WTC11 (cell line): ENCODE data around the gene SETDB1.

ENCODE experiments used
- CBFB ChIP-seq: sonication (generic); formaldehyde crosslinking; IDR thresholded peaks from 2 replicates; pipeline ENCODE4 v1.8.1; 2022; ENCODE audit warnings: mild to moderate bottlenecking, low read depth, missing genetic modification reagents
- CTCF ChIP-seq: fragments of 200-600 bp; IDR thresholded peaks from 2 replicates; pipeline ENCODE4 v1.8.0; 2022; ENCODE audit warnings: antibody characterized with exemption
- FOXP4 ChIP-seq: sonication (generic); formaldehyde crosslinking; IDR thresholded peaks from 2 replicates; pipeline ENCODE4 v1.8.0; 2022; ENCODE audit warnings: mild to moderate bottlenecking, missing genetic modification reagents
- HMGXB4 ChIP-seq: sonication (generic); formaldehyde crosslinking; IDR thresholded peaks from 2 replicates; pipeline ENCODE4 v1.8.1; 2023; ENCODE audit warnings: mild to moderate bottlenecking, moderate library complexity, missing genetic modification reagents
- KAT7 ChIP-seq: sonication (generic); formaldehyde crosslinking; IDR thresholded peaks from 2 replicates; pipeline ENCODE4 v1.8.1; 2023; ENCODE audit warnings: missing genetic modification reagents, mild to moderate bottlenecking, borderline replicate concordance
- TEAD4 ChIP-seq: sonication (generic); formaldehyde crosslinking; IDR thresholded peaks from 2 replicates; pipeline ENCODE4 v1.8.0; 2022; ENCODE audit warnings: mild to moderate bottlenecking, missing genetic modification reagents
- TP53 ChIP-seq: sonication (generic); formaldehyde crosslinking; IDR thresholded peaks from 2 replicates; pipeline ENCODE4 v1.8.1; 2023; ENCODE audit warnings: mild to moderate bottlenecking, missing genetic modification reagents
- USF1 ChIP-seq: sonication (generic); formaldehyde crosslinking; IDR thresholded peaks from 2 replicates; pipeline ENCODE4 v1.8.0; 2022; ENCODE audit warnings: mild to moderate bottlenecking, missing genetic modification reagents
- ZBTB43 ChIP-seq: sonication (generic); formaldehyde crosslinking; IDR thresholded peaks from 2 replicates; pipeline ENCODE4 v1.8.1; 2023; ENCODE audit warnings: mild to moderate bottlenecking, missing genetic modification reagents

- TF ChIP-seq HMGXB4 (no peak), CBFB (no peak), ZBTB43 (no peak), CTCF (no peak), USF1 (CRISPR knock-in tag) (no peak), FOXP4 (CRISPR knock-in tag) (no peak), TP53 (CRISPR knock-in tag) (no peak), KAT7 (CRISPR knock-in tag) (no peak), TEAD4 (CRISPR knock-in tag) (no peak)
Observed at GRCh38 chr1:151012684-151013471, 86.7 kb downstream of the SETDB1 start.
